NAMALWA (cell line): ENCODE data around the gene CATSPER1.

Experiments
- DNase-seq: peaks from one replicate; pipeline ENCODE4 v3.0.0-alpha.2; 2015; ENCODE audit warnings: low spot score

The CATSPER1 gene

DNA sequence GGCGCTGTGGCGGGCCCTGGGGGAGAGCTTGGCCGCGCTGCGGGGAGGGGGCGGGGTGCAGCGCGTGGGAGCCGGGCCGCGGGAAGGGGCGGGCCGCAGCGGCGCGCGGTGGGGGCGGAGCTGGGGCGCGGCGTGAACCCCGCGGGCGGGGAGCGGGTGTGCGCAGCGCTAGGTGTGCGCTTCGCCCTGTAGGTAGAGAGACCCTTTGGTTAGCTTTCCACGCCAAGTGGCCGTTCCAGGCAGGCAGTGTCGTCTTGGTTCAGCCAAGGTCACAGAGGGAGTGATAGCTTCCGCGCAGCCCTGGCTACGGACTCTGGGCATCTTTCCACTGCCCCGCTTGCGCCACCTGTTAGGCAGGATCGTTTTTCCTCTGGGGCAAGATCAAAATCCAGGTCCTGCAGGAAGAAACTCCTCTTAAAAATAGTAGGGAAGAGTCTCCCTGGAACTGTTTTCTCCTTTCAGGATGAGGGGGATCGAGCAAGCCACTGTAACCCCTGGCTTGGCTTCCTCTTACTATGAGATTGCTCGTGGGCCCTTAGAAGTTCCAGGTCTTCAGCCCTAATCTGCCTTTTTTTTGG is 23.5 kb downstream of the CATSPER1 start:
- DNase-seq, result no peak

DNA sequence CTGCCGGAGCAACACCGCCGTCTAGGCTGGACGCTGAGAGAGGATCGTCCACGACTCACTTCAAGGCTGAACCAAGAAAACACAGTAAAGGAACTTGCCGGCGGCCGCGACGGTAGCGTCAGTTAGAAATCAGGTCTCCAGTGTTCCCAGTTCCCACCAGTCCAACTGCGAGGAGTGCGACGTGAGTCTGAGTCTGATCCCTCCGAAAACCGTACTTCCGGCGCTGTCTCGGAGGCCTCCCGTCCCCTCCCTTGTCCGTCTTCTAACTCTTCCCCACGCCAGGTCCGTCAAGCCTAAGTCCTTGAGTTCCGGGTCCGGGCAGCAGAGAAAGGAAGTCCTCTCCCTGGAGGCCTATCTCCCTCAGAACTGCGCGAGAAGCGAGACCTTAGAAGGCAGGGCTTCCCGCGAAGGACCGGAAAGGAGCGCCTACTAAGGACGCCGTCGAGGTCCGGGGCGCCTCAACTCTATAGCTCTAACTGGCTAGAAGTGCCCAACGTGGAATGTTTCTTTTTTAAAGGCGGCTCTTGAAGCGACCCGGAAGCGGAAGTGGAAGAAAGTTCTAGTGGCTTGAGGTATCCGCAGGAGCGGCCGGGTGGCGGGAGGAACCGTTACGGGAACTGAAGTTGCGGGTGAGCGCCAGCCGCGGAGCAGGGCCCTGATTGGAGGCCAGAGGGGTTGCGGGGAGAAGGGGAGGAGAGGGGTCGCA is 24.2 kb downstream of the CATSPER1 start, which contains the start of the genes BANF1 and EIF1AD:
TSS of gene BANF1 (plus strand) at position 562 of the 706 bp plus-strand sequence. CDS start 748 bp downstream, outside the sequence.
TSS of gene EIF1AD (minus strand) at position 216 of the 706 bp plus-strand sequence. CDS start 1,768 bp downstream, outside the sequence.
- DNase-seq, result peak; percentile 99

DNA sequence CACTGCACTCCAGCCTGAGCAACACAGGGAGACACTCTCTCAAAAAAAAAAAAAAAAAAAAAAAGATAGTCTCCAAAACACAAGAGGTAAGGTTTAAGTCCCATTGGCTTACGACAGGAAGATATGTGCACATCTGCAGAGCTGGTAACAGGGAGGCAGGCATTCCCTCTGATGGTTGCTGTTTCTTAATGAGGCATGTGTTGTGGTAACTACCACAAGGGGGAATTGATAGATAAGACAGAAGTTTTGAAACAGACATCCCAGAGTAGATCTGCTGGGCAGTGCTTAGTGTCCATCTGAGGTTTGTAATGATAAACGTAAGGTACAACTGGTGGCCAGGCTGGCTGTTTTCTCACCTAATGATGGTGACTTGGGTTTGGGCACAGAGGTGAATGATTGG is 29.0 kb downstream of the CATSPER1 start:
- DNase-seq, result no peak

- DNase-seq, result no peak
Measured at GRCh38 chr11:65992056-65992455, 34.2 kb downstream of the CATSPER1 start.

DNA sequence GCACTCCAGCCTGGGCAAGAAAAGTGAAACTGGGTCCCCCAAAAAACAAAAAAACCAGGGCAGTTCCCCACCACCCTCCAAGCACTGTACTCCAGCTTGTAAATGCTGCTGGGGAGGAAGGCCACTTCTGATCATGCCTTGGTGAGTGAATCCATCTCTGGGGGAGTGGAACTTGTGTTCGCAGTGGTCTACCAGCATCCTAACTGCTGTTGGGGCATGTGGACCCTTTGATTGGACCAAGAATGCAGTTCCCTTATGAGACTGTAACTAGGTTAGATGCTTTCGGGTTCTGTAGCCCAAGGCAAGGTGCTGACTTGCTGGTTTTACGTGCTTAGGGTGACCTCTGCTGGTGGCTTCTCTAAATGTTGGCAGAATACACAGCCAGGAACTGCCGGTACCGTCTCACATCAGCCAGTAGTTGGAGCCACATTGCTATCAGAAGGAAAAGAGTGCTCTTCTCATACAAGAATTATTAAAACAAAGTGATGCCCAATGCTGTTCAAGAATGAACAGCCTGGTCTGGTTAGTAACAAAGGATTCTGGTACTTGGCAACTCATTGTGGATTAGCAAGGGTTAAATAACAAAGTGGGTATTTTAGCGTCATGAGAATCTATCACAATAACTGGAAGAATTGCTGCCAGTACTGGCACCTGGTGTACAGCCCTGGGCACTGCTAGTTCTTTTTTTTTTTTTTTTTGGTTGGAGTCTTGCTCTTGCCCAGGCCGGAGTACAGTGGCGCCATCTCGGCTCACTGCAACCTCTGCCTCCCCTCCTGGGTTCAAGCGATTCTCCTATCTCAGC is 37.3 kb downstream of the CATSPER1 start:
- DNase-seq, result peak; percentile 98

GRCh38 chr11:65987336-65987735 is 38.9 kb downstream of the CATSPER1 start:
- DNase-seq, result no peak

DNA sequence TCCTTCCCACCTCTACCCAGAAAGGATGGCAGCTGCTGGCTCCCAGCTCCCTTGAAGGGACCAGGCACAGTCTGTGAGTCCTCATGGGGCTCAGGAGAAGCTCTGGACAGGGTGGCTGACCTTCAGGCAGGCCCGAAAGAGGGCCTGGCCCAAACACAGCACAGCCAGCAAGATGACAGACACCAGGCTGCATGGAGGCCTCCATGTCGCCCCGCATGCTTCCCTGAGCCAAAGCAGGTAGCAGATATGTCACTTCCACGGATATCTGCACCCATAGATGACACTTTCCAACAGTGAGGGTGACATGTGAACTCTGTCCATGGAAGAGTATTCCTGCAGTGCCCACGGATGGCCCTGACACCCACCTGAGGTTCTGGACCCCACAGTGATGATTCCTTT is 42.7 kb downstream of the CATSPER1 start:
- DNase-seq, result no peak

GRCh38 chr11:65982824-65983588 is 43.3 kb downstream of the CATSPER1 start:
- DNase-seq, result no peak

GRCh38 chr11:65981972-65982823 is 44.1 kb downstream of the CATSPER1 start:
- no peak for DNase-seq

DNA sequence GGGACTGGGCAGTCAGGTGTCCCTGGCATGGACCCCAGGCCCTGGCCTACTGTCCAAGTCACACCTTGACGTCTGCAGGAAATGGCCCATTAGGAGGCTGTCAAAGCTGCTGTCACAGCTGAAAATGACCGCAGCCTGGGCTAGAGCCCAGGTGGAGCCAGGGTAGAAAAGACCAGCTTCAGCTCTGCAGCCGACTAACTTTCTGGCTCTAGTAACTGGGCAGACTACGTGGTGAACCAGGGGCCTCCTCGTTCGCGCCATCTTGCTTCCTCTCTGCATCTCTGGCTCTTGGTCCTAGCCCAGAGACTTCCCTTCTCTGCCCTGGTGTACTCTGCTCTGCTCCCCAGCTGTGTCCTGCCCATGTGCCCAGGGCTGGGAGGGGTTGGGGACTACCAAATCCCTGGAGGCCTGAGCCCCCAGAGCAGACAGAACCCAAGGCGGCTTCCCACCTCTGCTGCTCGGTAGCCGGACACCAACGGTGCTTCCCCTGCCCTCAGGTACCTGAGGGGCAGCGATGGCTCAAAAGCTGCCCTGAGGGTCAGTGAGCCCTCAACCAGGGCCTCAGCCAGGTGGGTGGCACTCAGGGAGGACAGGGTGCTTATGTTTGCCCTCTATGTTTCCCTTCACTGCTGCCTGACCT is 45.1 kb downstream of the CATSPER1 start:
- no peak for DNase-seq

- DNase-seq, result no peak
Measured at GRCh38 chr11:65979261-65979759, 47.0 kb downstream of the CATSPER1 start.

GRCh38 chr11:65978391-65979238 is 47.7 kb downstream of the CATSPER1 start:
- DNase-seq, result no peak

DNA sequence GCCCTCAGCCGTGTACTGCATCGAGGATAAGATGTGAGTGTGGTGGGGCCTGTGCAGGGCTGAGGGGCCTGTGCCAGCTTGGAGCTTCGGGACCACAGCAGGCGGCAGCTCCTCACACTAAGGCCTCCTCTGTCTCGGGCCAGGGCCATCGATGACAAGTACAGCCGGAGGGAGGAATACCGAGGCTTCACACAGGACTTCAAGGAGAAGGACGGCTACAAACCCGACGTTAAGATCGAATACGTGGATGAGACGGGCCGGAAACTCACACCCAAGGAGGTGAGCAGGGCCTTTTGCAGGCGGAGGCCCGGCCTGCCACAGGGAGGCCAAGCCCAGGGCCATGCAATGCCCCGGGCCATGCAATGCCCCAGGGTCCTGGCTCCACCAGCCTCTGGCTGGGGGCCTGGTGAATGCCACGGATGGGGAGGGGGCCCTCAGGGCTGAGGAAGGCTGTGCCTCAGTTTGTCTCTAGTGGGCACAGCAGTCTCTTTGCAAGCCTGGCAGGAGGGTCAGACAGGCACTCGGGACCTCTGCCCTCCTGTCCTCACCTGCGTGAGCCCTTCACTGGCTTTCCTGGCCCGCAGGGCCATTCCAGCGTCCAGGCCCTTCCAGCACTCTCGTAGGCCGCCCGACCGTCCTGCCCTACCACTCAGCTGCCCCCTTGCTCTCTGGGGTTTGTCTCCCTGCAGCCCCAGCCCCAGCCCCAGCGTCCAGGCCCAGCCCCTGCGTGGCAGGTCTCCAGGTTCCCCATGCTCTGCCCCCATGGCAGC is 48.5 kb downstream of the CATSPER1 start:
- no peak for DNase-seq

GRCh38 chr11:65976216-65977176 is 49.8 kb downstream of the CATSPER1 start:
- no peak for DNase-seq

DNA sequence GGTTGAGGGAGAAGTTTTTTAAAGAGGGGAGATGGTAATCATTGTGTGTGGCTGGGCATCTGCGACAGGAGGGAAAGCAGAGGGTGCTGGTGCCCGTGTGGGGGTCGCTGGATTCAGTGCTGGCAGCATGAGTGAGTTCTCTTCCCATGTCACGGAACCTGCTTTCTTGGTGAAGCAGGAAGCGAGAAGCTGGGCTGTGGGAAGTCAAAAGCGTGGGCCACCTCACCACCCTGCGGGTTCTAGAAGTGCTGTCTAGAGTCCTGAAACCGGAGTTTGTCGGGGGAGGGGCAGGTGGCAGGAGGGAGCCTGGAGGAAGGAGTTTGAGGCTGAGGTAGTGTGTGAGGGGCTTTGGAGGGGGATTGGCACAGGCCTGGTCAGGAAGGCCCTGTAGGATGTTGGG is 50.5 kb downstream of the CATSPER1 start:
- DNase-seq, result no peak

DNA sequence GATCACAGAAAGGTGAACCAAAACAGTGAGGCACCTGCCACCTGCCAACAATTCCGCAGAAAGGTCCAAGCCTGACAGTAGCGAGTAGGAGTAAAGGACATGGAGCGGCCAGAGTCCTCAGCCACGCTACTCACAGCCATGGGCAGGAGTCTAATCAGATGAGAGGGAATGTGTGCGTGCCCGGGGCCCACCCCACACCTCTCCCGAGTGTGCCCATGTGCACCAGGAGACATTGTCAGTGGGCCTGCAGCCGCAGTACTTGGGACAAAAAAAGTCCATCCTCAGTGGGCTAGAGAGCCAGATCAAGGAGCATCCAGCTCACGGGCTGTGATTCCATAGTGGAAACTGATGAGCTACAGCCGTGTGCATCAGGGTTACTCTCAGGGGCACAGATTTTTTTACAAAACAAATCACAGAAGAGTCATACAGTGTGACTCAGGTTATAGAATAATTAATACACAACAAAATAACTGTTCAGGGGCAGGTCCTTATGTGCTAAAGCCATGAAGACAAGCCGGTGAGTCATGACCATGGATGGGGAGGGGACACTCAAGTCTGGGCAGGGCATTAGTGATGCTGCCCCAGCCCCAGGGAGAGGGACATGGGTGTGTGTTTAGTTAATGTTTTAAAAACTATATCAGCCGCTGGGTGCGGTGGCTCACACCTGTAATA is 52.7 kb downstream of the CATSPER1 start:
- no peak for DNase-seq

- DNase-seq, result no peak
Measured at GRCh38 chr11:65972116-65972515, 54.2 kb downstream of the CATSPER1 start.
